ENCODE measurements around the gene USP43. TPM values are rescaled to one million over a fixed set of nuclear protein-coding genes. Genes with fewer than 3 reads are reported as not detected.

USP43 gene
- total and polyA plus RNA-seq, 12 donors, result 0.11 to 1.2 (median 0.54) TPM; not detected in 2

DNA sequence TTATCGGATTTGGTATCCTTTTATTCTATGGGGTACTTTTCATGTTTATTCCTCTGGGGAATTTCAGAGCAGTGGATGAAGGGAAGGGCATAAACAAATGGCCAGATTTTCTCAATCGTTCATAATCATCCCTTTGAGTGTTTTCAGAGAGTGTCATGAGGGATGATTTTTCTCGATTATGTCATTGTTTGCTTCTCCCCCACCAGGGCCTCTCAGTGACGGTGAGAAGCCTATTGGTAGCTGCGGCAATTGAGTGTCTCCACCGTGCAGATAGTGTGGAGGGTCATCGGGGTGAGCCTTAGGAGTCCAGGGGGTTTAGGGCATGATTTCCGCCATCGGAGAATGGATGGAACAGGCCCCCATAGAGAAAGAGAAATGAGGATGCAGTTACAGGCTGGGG is 57.2 kb downstream of the USP43 start:
- no peaks in the 10 kb centered on the region for H3K4me1 ChIP-seq (replicated peaks in 1 of 2)
- TF ChIP-seq, protein P1, sequence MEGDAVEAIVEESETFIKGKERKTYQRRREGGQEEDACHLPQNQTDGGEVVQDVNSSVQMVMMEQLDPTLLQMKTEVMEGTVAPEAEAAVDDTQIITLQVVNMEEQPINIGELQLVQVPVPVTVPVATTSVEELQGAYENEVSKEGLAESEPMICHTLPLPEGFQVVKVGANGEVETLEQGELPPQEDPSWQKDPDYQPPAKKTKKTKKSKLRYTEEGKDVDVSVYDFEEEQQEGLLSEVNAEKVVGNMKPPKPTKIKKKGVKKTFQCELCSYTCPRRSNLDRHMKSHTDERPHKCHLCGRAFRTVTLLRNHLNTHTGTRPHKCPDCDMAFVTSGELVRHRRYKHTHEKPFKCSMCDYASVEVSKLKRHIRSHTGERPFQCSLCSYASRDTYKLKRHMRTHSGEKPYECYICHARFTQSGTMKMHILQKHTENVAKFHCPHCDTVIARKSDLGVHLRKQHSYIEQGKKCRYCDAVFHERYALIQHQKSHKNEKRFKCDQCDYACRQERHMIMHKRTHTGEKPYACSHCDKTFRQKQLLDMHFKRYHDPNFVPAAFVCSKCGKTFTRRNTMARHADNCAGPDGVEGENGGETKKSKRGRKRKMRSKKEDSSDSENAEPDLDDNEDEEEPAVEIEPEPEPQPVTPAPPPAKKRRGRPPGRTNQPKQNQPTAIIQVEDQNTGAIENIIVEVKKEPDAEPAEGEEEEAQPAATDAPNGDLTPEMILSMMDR (IDR thresholded peaks at IDR 0.05), result no peak
- TF ChIP-seq POLR2A (IDR thresholded peaks at IDR 0.05), result no peak
- DNase-seq, result no peak
- H3K9me3 ChIP-seq (replicated peaks in 1 of 3), result no peaks in the 10 kb centered on the region
- 72 to 74% (median 73%) methylated on average over 9 of the region's 9 CpGs for WGBS, 4 donors
- no peak overlapping the region for H3K27ac ChIP-seq
- no peaks in the 10 kb centered on the region for H3K27me3 ChIP-seq
- H3K4me3 ChIP-seq, result no peak overlapping the region
- no peaks in the 10 kb centered on the region for H3K36me3 ChIP-seq (replicated peaks in 1 of 2)
- intact Hi-C loops (cut with DNase I), result no loop called here

GRCh38 chr17:9702914-9703780 is 57.8 kb downstream of the USP43 start:
- Histone ChIP-seq H3K27ac (no peak overlapping the region), H3K4me1 (replicated peaks in 1 of 2) (no peaks in the 10 kb centered on the region), H3K4me3 (no peak overlapping the region), H3K36me3 (replicated peaks in 1 of 2) (no peaks in the 10 kb centered on the region), H3K27me3 (no peaks in the 10 kb centered on the region), H3K9me3 (replicated peaks in 1 of 3) (no peaks in the 10 kb centered on the region)
- WGBS, 4 donors, result 68 to 79% (median 78%) methylated on average over 15 of the region's 15 CpGs
- TF ChIP-seq, protein P1 (IDR thresholded peaks at IDR 0.05), result no peak
- TF ChIP-seq POLR2A (IDR thresholded peaks at IDR 0.05), result no peak
- DNase-seq, result no peak
- intact Hi-C loops (cut with DNase I), result no loop called here

GRCh38 chr17:9703781-9704082 is 58.4 kb downstream of the USP43 start:
- Histone ChIP-seq H3K36me3 (replicated peaks in 1 of 2) (no peaks in the 10 kb centered on the region), H3K27me3 (no peaks in the 10 kb centered on the region), H3K4me1 (replicated peaks in 1 of 2) (no peaks in the 10 kb centered on the region), H3K9me3 (replicated peaks in 1 of 3) (no peaks in the 10 kb centered on the region), H3K4me3 (no peak overlapping the region), H3K27ac (no peak overlapping the region)
- WGBS, 4 donors, result 65 to 82% (median 68%) methylated on average over 3 of the region's 3 CpGs
- intact Hi-C loops (cut with DNase I), result no loop called here
- TF ChIP-seq, protein P1 (IDR thresholded peaks at IDR 0.05), result no peak
- no peak for TF ChIP-seq POLR2A (IDR thresholded peaks at IDR 0.05)
- no peak for DNase-seq

- intact Hi-C loops (cut with DNase I), result no loop called here
- DNase-seq, result no peak
- WGBS, 4 donors, result 86 to 97% (median 92%) methylated on average over 1 of the region's 1 CpG
- Histone ChIP-seq H3K9me3 (replicated peaks in 1 of 3) (no peaks in the 10 kb centered on the region), H3K4me1 (replicated peaks in 1 of 2) (no peaks in the 10 kb centered on the region), H3K36me3 (replicated peaks in 1 of 2) (no peaks in the 10 kb centered on the region), H3K27ac (no peak overlapping the region), H3K4me3 (no peak overlapping the region), H3K27me3 (no peaks in the 10 kb centered on the region)
- TF ChIP-seq, protein P1 (IDR thresholded peaks at IDR 0.05), result no peak
- TF ChIP-seq POLR2A (IDR thresholded peaks at IDR 0.05), result no peak
These were observed 60.4 kb downstream of the USP43 start for GRCh38 chr17:9705745-9706144.

All from adrenal gland (tissue), 12 donors.